GM23338 (cell line): ENCODE data around the gene RMND5B. TPM values are rescaled to one million over a fixed set of nuclear protein-coding genes. Genes with fewer than 3 reads are reported as not detected.
A peak's percentile ranks its signal among the peaks of the same experiment; 100 is the strongest.

Experiments
- ATAC-seq: fragments of 200-7000 bp; cut with Tn5 transposase; 3 replicates; pipeline ENCODE4 v1.9.1; 2020
- DNase-seq: peaks from one replicate; pipeline ENCODE4 v3.0.0-alpha.2; 2015; ENCODE audit warnings: low spot score
- H2AFZ ChIP-seq: fragments of 200-600 bp; sonication (generic); 2 replicates; pipeline ENCODE4 v1.8.0; 2016; ENCODE audit warnings: antibody characterized with exemption, mild to moderate bottlenecking, moderate library complexity
- H3F3A ChIP-seq: fragments of 200-600 bp; sonication (generic); replicated peaks from 2 replicates; pipeline ENCODE4 v1.8.0; 2017; ENCODE audit warnings: antibody characterized with exemption, mixed run types, low read depth
- H3K27ac ChIP-seq: fragments of 200-600 bp; sonication (generic); 2 replicates; pipeline ENCODE4 v1.6.1; 2016; ENCODE audit warnings: low read depth
- H3K27me3 ChIP-seq: fragments of 200-600 bp; sonication (generic); 2 replicates; pipeline ENCODE4 v1.8.0; 2016; ENCODE audit warnings: mild to moderate bottlenecking, mixed run types, moderate library complexity; ENCODE audit not compliant: insufficient read depth
- H3K36me3 ChIP-seq: fragments of 200-600 bp; sonication (generic); 2 replicates; pipeline ENCODE4 v1.8.0; 2016; ENCODE audit warnings: mild to moderate bottlenecking; ENCODE audit not compliant: insufficient read depth
- H3K4me1 ChIP-seq: fragments of 200-600 bp; sonication (generic); 2 replicates; pipeline ENCODE4 v1.8.0; 2016; ENCODE audit warnings: mild to moderate bottlenecking, moderate library complexity; ENCODE audit not compliant: insufficient read depth
- H3K4me2 ChIP-seq: fragments of 200-600 bp; sonication (generic); 2 replicates; pipeline ENCODE4 v1.7.1; 2017; ENCODE audit warnings: mixed run types
- H3K4me3 ChIP-seq: fragments of 200-600 bp; sonication (generic); 2 replicates; pipeline ENCODE4 v1.6.1; 2016; ENCODE audit warnings: mixed run types
- H3K79me2 ChIP-seq: fragments of 200-600 bp; sonication (generic); replicated peaks from 2 replicates; pipeline ENCODE4 v1.8.0; 2017; ENCODE audit warnings: mild to moderate bottlenecking; ENCODE audit not compliant: insufficient read depth
- H3K9me2 ChIP-seq: fragments of 200-600 bp; sonication (generic); 2 replicates; pipeline ENCODE4 v1.8.0; 2017; ENCODE audit not compliant: insufficient read depth
- H4K20me1 ChIP-seq: fragments of 200-600 bp; sonication (generic); replicated peaks from 2 replicates; pipeline ENCODE4 v1.8.0; 2017; ENCODE audit warnings: mild to moderate bottlenecking; ENCODE audit not compliant: insufficient read depth
- H3K27ac Mint-ChIP-seq: 2 replicates; pipeline ENCODE4 v1.8.0; 2020; ENCODE audit warnings: inconsistent platforms, mild to moderate bottlenecking, moderate library complexity, mixed read lengths
- H3K27me3 Mint-ChIP-seq: 3 replicates; pipeline ENCODE4 v1.8.0; 2022; ENCODE audit warnings: low read depth, mild to moderate bottlenecking, moderate library complexity, mixed read lengths, inconsistent platforms; ENCODE audit not compliant: insufficient read depth, poor library complexity
- H3K36me3 Mint-ChIP-seq: 3 replicates; pipeline ENCODE4 v1.8.0; 2021; ENCODE audit warnings: low read depth, mild to moderate bottlenecking, inconsistent platforms, moderate library complexity, mixed read lengths
- H3K4me1 Mint-ChIP-seq: 3 replicates; pipeline ENCODE4 v1.8.0; 2020; ENCODE audit warnings: mild to moderate bottlenecking, inconsistent platforms, mixed read lengths
- H3K4me3 Mint-ChIP-seq: 3 replicates; pipeline ENCODE4 v1.8.0; 2021; ENCODE audit warnings: moderate library complexity, mild to moderate bottlenecking, inconsistent platforms, mixed read lengths
- H3K9me3 Mint-ChIP-seq: 3 replicates; pipeline ENCODE4 v1.8.0; 2020; ENCODE audit warnings: moderate library complexity, mild to moderate bottlenecking, inconsistent platforms, mixed read lengths
- CREB1 ChIP-seq: fragments of 250-450 bp; sonication (Bioruptor Pico); IDR thresholded peaks from 2 replicates; pipeline ENCODE4 v1.5.0; 2020; ENCODE audit warnings: low read depth, mild to moderate bottlenecking, moderate library complexity
- EZH2 ChIP-seq: fragments of 200-600 bp; sonication (generic); IDR thresholded peaks from one replicate; pipeline ENCODE4 v1.8.0; 2017; ENCODE audit warnings: antibody characterized with exemption, mild to moderate bottlenecking, low read depth; ENCODE audit not compliant: unreplicated experiment
- EZH2phosphoT487 ChIP-seq: fragments of 200-600 bp; sonication (generic); IDR thresholded peaks from one replicate; pipeline ENCODE4 v1.8.1; 2018; ENCODE audit warnings: antibody characterized with exemption; ENCODE audit not compliant: unreplicated experiment
- JUNB ChIP-seq: IDR thresholded peaks from one replicate; pipeline ENCODE4 v1.6.1; 2016; ENCODE audit warnings: antibody characterized with exemption; ENCODE audit not compliant: unreplicated experiment
- NANOG ChIP-seq: IDR thresholded peaks from 2 replicates; pipeline ENCODE4 v1.6.1; 2016; ENCODE audit warnings: antibody characterized with exemption, borderline replicate concordance
- POLR2AphosphoS5 ChIP-seq: IDR thresholded peaks from 2 replicates; pipeline ENCODE4 v1.6.1; 2016; ENCODE audit warnings: antibody characterized with exemption, low read depth
- REST ChIP-seq: IDR thresholded peaks from one replicate; pipeline ENCODE4 v1.6.1; 2018; ENCODE audit warnings: antibody characterized with exemption; ENCODE audit not compliant: unreplicated experiment
- STAT1 ChIP-seq: IDR thresholded peaks from one replicate; pipeline ENCODE4 v1.6.1; 2016; ENCODE audit warnings: antibody characterized with exemption; ENCODE audit not compliant: unreplicated experiment
- ZNF114 ChIP-seq: fragments of 250-450 bp; sonication (Bioruptor Pico); IDR thresholded peaks from 2 replicates; pipeline ENCODE4 v1.5.0; 2020; ENCODE audit warnings: mild to moderate bottlenecking, moderate library complexity
- ZNF331 ChIP-seq: fragments of 250-450 bp; sonication (Bioruptor Pico); IDR thresholded peaks from 2 replicates; pipeline ENCODE4 v1.5.0; 2020; ENCODE audit warnings: low read depth, mild to moderate bottlenecking, moderate library complexity
- ZNF462 ChIP-seq: fragments of 250-450 bp; sonication (Bioruptor Pico); IDR thresholded peaks from 2 replicates; pipeline ENCODE4 v1.5.0; 2020; ENCODE audit warnings: mild to moderate bottlenecking, moderate library complexity
- polyA plus RNA-seq: library from polyadenylated mRNA; unstranded; fragments of >200 nt; fragmentation: Nextera tagmentation; extraction: Ambion mirVana; gene quantifications from 2 replicates; pipeline ENCODE4 v1.2.1, GENCODE V29; 2016
- total RNA-seq: library from RNA; depleted of rRNA; stranded (reverse); fragments of >200 nt; shearing (Covaris generic); gene quantifications from 2 replicates; pipeline ENCODE4 v1.2.3, GENCODE V29; 2014
- TF ChIP-seq, protein P1 (sequence below): IDR thresholded peaks from 2 replicates; pipeline ENCODE4 v1.6.1; 2016; ENCODE audit warnings: antibody characterized with exemption
- TF ChIP-seq, protein P2 (sequence below), 2 experiments: fragments of 200-600 bp in 1 of 2; sonication (generic) in 1 of 2; conservative IDR thresholded peaks; 2 replicates each; pipeline versions ENCODE4 v1.5.1 to v1.6.1; 2016 to 2017; ENCODE audit warnings: antibody characterized with exemption in 2 of 2, low read depth in 2 of 2, mild to moderate bottlenecking in 2 of 2, moderate library complexity in 1 of 2

The RMND5B gene
- total and polyA plus RNA-seq, 2 experiments from 2014 or later = 47.5 to 101 TPM

DNA sequence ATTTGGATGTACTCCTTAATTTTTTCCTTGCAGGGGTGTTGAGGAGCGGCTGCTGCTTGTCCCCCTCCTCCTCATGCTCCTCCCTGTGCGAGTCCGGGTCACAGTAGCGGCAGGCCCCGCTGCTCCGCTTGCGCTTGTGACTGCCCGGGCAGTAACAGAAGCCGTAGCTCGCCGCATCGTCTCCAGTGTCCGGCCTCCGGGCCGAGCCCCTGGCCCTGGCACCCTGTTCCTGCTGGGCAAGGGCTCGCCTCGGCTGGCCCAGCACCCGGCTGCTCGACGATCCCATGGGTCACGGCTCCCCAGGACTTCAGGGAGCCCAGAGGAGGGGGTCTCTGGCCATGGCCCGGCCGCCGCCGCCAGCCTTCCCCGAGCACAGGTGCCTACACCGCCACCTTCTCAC is 56.2 kb downstream of the RMND5B start, which contains the start of gene GMCL2:
Gene GMCL2, minus strand, starts transcription at position 358 of the 400 bp plus-strand sequence. Its CDS starts 72 bp downstream, at position 286.
- Histone ChIP-seq H3K9me2 (no peaks in the 10 kb centered on the region), H3F3A (no peaks in the 10 kb centered on the region), H3K4me1 (peaks cover 8% of the 10 kb centered on the region), H3K27ac (no peak within 1 kb of the TSS), H3K27me3 (no peaks in the 10 kb centered on the region), H3K79me2 (no peaks in the 10 kb centered on the region), H3K4me3 (no peak within 1 kb of the TSS), H3K4me2 (no peak within 1 kb of the TSS), H3K36me3 (no peaks in the 10 kb centered on the region), H2AFZ (0 out of 2 replicates have a peak within 1 kb of the TSS, but pooled peaks have one; percentile 0), H4K20me1 (no peaks in the 10 kb centered on the region)
- peak; percentile 29; the same call in 2 of the 3 replicates for ATAC-seq
- peaks cover 16% of the 10 kb centered on the region for H3K36me3 Mint-ChIP-seq
- TF ChIP-seq ZNF462 (CRISPR knock-in tag) = no peak
- TF ChIP-seq JUNB = no peak
- no peak for TF ChIP-seq EZH2phosphoT487
- no peak for TF ChIP-seq EZH2
- no peak for TF ChIP-seq CREB1 (CRISPR knock-in tag)
- no peak for TF ChIP-seq ZNF331
- TF ChIP-seq, protein P1, sequence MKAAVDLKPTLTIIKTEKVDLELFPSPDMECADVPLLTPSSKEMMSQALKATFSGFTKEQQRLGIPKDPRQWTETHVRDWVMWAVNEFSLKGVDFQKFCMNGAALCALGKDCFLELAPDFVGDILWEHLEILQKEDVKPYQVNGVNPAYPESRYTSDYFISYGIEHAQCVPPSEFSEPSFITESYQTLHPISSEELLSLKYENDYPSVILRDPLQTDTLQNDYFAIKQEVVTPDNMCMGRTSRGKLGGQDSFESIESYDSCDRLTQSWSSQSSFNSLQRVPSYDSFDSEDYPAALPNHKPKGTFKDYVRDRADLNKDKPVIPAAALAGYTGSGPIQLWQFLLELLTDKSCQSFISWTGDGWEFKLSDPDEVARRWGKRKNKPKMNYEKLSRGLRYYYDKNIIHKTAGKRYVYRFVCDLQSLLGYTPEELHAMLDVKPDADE = no peak
- TF ChIP-seq STAT1 = no peak
- no peak for TF ChIP-seq POLR2AphosphoS5
- TF ChIP-seq, protein P2, sequence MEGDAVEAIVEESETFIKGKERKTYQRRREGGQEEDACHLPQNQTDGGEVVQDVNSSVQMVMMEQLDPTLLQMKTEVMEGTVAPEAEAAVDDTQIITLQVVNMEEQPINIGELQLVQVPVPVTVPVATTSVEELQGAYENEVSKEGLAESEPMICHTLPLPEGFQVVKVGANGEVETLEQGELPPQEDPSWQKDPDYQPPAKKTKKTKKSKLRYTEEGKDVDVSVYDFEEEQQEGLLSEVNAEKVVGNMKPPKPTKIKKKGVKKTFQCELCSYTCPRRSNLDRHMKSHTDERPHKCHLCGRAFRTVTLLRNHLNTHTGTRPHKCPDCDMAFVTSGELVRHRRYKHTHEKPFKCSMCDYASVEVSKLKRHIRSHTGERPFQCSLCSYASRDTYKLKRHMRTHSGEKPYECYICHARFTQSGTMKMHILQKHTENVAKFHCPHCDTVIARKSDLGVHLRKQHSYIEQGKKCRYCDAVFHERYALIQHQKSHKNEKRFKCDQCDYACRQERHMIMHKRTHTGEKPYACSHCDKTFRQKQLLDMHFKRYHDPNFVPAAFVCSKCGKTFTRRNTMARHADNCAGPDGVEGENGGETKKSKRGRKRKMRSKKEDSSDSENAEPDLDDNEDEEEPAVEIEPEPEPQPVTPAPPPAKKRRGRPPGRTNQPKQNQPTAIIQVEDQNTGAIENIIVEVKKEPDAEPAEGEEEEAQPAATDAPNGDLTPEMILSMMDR (conservative IDR thresholded peaks at IDR 0.05; ENCODE audit: low read depth in 2 of 2) = no peak
- no peak for TF ChIP-seq ZNF114 (CRISPR knock-in tag)
- TF ChIP-seq REST = no peak
- TF ChIP-seq NANOG = no peak
- H3K4me1 Mint-ChIP-seq = peaks cover 6% of the 10 kb centered on the region
- no peak for DNase-seq
- H3K27me3 Mint-ChIP-seq = peaks cover 11% of the 10 kb centered on the region
- peaks cover 26% of the 10 kb centered on the region; the same call in 2 of the 3 replicates for H3K9me3 Mint-ChIP-seq
- no peak within 1 kb of the TSS for H3K27ac Mint-ChIP-seq
- H3K4me3 Mint-ChIP-seq = no peak within 1 kb of the TSS
